PC-3 (cell line): ENCODE results near the gene DUSP22.

Source experiments
- CTCF ChIP-seq: fragments of 300-600 bp; sonication (generic); conservative IDR thresholded peaks from 2 replicates; pipeline ENCODE4 v1.5.1; 2017; ENCODE audit warnings: antibody characterized with exemption, low read depth, mild to moderate bottlenecking, low read length
- EZH2 ChIP-seq: fragments of 300-600 bp; sonication (generic); IDR thresholded peaks from one replicate; pipeline ENCODE4 v1.6.1; 2017; ENCODE audit warnings: antibody characterized with exemption, mild to moderate bottlenecking, low read length; ENCODE audit not compliant: unreplicated experiment

- TF ChIP-seq CTCF = no peak
- no peak for TF ChIP-seq EZH2
Measured at GRCh38 chr6:322259-322930, 30.1 kb downstream of the DUSP22 start.
